ENCODE results near the gene CDCA5.

CDCA5 gene, protein sequence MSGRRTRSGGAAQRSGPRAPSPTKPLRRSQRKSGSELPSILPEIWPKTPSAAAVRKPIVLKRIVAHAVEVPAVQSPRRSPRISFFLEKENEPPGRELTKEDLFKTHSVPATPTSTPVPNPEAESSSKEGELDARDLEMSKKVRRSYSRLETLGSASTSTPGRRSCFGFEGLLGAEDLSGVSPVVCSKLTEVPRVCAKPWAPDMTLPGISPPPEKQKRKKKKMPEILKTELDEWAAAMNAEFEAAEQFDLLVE

DNA sequence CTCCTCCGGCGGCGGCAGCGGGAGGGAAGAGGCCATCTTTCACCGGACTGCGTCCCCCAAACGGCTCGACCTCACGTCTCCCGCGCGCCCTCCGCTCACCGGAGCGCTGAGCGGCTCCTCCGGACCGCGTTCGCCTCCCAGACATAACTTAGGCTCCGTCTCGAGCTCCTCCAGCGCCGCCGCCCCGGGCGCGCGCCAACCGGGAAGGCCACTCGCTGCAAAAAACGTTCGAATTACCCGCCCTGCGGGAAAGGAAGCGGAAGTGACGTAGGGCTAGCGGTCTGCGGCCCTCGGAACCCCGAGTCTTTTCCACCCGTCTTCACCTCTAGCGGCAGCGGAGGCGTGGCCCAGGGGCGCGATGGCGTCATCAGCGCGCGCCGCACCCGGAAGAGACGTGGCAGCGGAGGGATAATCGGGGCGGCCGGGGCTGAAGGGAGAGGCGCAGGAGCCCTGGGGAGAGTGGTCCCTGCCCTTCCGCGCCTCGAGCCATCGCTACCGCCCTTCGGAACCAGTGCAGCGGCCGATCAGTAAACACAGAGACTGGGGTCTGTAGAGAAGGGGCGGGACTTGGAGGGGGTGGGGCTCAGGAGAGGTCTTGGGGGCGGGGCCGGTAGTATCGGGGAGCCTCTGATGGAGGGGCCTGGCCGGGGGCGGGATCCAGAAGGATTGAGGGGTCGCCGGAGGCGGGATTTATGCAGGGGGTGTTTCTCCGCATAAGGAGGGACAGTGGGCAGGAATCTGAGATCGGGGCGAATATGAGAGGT, at the start of gene CDCA5, which contains the start of gene ZFPL1:
TSS of gene CDCA5 (minus strand) at position 207 of the 764 bp plus-strand sequence. CDS start at position 145, 62 bp downstream.
TSS of gene ZFPL1 (plus strand) at position 389 of the 764 bp plus-strand sequence. CDS start 477 bp downstream, outside the sequence.
- peaks cover 25 to 36% (median 30%) of the 10 kb centered on the region in 3 donors for H3K36me3 ChIP-seq
- H3K4me1 ChIP-seq = peaks cover 0 to 21% (median 17%) of the 10 kb centered on the region in 4 donors
- peak; percentile 93 to 97 for DNase-seq
- TF ChIP-seq, protein P1, sequence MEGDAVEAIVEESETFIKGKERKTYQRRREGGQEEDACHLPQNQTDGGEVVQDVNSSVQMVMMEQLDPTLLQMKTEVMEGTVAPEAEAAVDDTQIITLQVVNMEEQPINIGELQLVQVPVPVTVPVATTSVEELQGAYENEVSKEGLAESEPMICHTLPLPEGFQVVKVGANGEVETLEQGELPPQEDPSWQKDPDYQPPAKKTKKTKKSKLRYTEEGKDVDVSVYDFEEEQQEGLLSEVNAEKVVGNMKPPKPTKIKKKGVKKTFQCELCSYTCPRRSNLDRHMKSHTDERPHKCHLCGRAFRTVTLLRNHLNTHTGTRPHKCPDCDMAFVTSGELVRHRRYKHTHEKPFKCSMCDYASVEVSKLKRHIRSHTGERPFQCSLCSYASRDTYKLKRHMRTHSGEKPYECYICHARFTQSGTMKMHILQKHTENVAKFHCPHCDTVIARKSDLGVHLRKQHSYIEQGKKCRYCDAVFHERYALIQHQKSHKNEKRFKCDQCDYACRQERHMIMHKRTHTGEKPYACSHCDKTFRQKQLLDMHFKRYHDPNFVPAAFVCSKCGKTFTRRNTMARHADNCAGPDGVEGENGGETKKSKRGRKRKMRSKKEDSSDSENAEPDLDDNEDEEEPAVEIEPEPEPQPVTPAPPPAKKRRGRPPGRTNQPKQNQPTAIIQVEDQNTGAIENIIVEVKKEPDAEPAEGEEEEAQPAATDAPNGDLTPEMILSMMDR (IDR thresholded peaks at IDR 0.05) = peak in 1 of 2 experiments; percentile 29
- H3K27me3 ChIP-seq = no peaks in the 10 kb centered on the region
- intact Hi-C loops (cut with DNase I; ENCODE audit: low total_unique reads) = no loop called here
- peak within 1 kb of the TSS; percentile 87 to 88 for H3K27ac ChIP-seq
- no peaks in the 10 kb centered on the region for H3K9me3 ChIP-seq
- peak within 1 kb of the TSS; percentile 67 to 70 for H3K4me3 ChIP-seq

DNA sequence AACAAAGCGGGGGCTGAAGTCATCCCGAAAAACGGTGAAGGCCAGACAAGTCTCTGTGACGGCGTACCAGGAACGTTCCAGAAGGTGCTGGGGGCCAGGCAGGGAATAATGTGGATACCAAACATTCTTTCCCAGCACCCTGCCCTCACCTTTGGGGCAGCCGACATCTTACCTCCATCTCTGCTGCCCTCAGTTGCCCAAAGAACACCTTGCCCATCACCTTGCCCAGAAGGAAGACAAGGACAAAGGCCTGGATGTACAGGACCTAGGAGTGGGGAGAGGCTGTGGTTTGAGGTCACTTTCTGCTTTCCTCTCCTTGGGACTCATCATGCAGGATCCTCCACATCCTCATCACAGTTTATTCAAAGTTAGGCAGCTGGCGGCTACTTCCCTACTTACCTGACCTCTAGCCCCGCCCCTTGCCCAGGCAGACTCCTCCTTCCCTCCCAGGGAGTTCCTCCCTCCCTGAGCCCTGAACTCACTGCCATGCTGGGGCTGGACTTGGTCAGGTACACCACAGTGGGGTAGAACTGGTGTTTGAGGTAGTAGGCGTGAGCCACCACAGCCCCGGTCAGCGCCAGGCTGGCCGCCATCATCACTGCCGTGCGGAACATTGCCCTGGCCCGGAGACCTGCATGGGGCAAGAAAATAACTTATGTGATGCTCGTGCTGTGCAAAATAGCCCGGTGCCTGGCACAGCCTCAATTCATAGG, 49.3 kb upstream of the CDCA5 start:
- peak in 1 of 2 donors; percentile 64 for DNase-seq
- H3K4me3 ChIP-seq = peak overlapping the region; percentile 76 to 92
- H3K9me3 ChIP-seq = no peaks in the 10 kb centered on the region
- intact Hi-C loops (cut with DNase I; ENCODE audit: low total_unique reads) = no loop called here
- H3K27me3 ChIP-seq = no peaks in the 10 kb centered on the region
- H3K27ac ChIP-seq = peak overlapping the region; percentile 96
- H3K4me1 ChIP-seq = peaks cover 5 to 30% (median 28%) of the 10 kb centered on the region in 4 donors
- TF ChIP-seq, protein P1 (IDR thresholded peaks at IDR 0.05) = no peak
- peaks cover 34 to 51% (median 48%) of the 10 kb centered on the region in 3 donors for H3K36me3 ChIP-seq

DNA sequence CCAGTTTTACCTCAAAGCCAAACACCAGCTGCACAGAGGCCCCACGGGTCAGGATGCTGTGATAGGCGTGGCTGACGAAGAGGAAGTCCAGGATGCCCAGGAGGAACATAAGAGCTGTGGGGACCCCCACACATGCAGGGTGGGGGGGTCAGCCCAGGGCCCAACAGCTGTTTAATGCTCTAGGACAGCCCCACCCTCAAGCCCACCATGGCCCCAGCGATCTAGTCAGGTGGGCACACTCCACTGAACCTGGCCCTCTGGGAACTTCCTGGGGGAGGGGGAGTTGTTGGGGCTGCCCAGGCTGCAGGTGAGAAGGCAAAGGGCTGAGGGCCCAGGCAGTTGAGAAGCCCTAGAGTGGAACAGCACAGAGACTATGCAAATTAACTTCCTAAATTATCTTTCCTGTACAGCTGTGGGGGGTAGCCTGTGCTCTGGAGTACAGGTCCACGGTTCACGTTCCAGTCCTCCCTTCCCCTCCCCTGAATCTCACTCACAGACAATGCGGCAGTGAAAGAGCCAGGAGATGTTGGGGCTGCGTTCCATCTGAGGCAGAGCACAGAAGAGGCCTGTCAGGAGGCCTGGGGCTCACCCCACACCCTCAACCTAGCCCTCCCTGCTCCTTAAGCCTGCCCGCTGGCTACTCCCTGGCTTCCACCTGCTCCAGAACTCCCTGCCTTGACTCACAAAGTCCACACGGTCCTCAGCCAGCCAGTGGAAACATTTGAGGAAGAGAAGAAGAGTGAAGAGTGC, 48.6 kb upstream of the CDCA5 start:
- peaks cover 5 to 30% (median 28%) of the 10 kb centered on the region in 4 donors for H3K4me1 ChIP-seq
- H3K36me3 ChIP-seq = peaks cover 42 to 59% (median 55%) of the 10 kb centered on the region in 3 donors
- H3K4me3 ChIP-seq = peak overlapping the region in 1 of 2 donors; percentile 92
- intact Hi-C loops (cut with DNase I; ENCODE audit: low total_unique reads) = no loop called here
- peak in 1 of 2 donors; percentile 56 for DNase-seq
- no peaks in the 10 kb centered on the region for H3K9me3 ChIP-seq
- H3K27ac ChIP-seq = no peak overlapping the region
- TF ChIP-seq, protein P1 (IDR thresholded peaks at IDR 0.05) = no peak
- H3K27me3 ChIP-seq = no peaks in the 10 kb centered on the region

DNA sequence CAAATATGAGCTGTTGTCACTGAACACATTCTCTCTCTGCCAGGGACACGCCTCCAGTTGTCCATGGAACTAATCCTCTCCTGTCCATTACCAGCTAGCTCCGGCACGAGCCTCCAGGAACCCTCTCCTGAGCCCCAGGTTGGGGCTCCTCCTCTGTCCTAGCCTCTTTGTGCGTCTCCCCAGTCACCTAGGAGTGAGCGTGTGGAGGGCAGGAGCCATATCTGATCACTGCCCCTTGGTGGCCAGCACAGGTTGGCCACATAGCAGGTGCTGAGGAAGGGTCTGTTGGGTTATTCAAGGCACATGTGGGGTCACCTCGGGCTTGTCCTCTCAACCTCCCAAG, 48.0 kb upstream of the CDCA5 start:
- TF ChIP-seq, protein P1 (IDR thresholded peaks at IDR 0.05) = no peak
- intact Hi-C loops (cut with DNase I; ENCODE audit: low total_unique reads) = no loop called here
- H3K4me1 ChIP-seq = peaks cover 5 to 30% (median 28%) of the 10 kb centered on the region in 4 donors
- H3K36me3 ChIP-seq = peaks cover 47 to 64% (median 61%) of the 10 kb centered on the region in 3 donors
- H3K4me3 ChIP-seq = no peak overlapping the region
- H3K9me3 ChIP-seq = no peaks in the 10 kb centered on the region
- H3K27ac ChIP-seq = no peak overlapping the region
- no peaks in the 10 kb centered on the region for H3K27me3 ChIP-seq
- DNase-seq = peak in 1 of 2 donors; percentile 32

DNA sequence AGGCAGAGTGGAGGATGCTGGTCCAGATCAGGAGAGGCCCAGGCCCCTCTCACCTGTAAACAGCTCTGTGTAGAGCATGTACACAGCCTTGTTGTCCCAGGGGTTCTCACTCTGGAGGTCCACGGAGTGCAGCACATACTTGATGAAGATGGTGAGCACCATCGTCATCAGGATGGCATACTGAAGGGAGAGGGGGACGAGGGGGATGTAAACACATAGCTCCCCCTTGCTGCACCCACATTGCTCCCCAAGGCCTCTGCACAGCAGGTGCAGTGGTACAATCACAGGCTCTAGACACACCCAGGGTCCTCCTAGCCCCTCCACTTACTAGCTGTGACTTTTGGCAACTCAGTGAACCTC, 47.6 kb upstream of the CDCA5 start:
- intact Hi-C loops (cut with DNase I; ENCODE audit: low total_unique reads) = no loop called here
- TF ChIP-seq, protein P1 (IDR thresholded peaks at IDR 0.05) = no peak
- Histone ChIP-seq H3K4me3 (no peak overlapping the region), H3K27ac (no peak overlapping the region), H3K36me3 (peaks cover 52 to 69% (median 65%) of the 10 kb centered on the region in 3 donors), H3K9me3 (no peaks in the 10 kb centered on the region), H3K27me3 (no peaks in the 10 kb centered on the region), H3K4me1 (peaks cover 5 to 30% (median 28%) of the 10 kb centered on the region in 4 donors)
- peak in 1 of 2 donors; percentile 33 for DNase-seq

Measured in tibial artery (tissue), 4 donors.